Neural crest cell (in vitro differentiated cells): ENCODE results near the gene TSPAN10. TPM values are rescaled to one million over a fixed set of nuclear protein-coding genes. Genes with fewer than 3 reads are reported as not detected.
A peak's percentile ranks its signal among the peaks of the same experiment; 100 is the strongest.

Source experiments
- DNase-seq: peaks from one replicate; pipeline ENCODE4 v3.0.0; 2021; ENCODE audit warnings: low read depth, mixed read lengths, low spot score
- H3K27ac Mint-ChIP-seq: one replicate; pipeline ENCODE4 v1.8.0; 2021; ENCODE audit warnings: mild to moderate bottlenecking, mixed read lengths; ENCODE audit not compliant: unreplicated experiment
- H3K27me3 Mint-ChIP-seq: 2 replicates; pipeline ENCODE4 v1.8.0; 2021; ENCODE audit warnings: low read depth, mild to moderate bottlenecking, mixed read lengths
- H3K36me3 Mint-ChIP-seq: 2 replicates; pipeline ENCODE4 v1.8.0; 2021; ENCODE audit warnings: low read depth, mild to moderate bottlenecking, mixed read lengths
- H3K4me1 Mint-ChIP-seq: 2 replicates; pipeline ENCODE4 v1.8.0; 2021; ENCODE audit warnings: mixed read lengths
- H3K4me3 Mint-ChIP-seq: one replicate; pipeline ENCODE4 v1.8.0; 2021; ENCODE audit warnings: mild to moderate bottlenecking, mixed read lengths
- H3K9me3 Mint-ChIP-seq: 2 replicates; pipeline ENCODE4 v1.8.0; 2021; ENCODE audit warnings: mixed read lengths
- CTCF ChIP-seq: fragments of 200-600 bp; sonication (generic); conservative IDR thresholded peaks from 2 replicates; pipeline ENCODE4 v1.5.0; 2021; ENCODE audit warnings: antibody characterized with exemption, mild to moderate bottlenecking
- total RNA-seq: library from RNA; stranded (reverse); gene quantifications from 2 replicates; pipeline ENCODE4 v1.2.1, GENCODE V29; 2021

Gene TSPAN10
- total RNA-seq, 1 donor from 2014 or later = 1.6 TPM

GRCh38 chr17:81621494-81622130 is 15.4 kb upstream of the TSPAN10 start:
- TF ChIP-seq CTCF = no peak
- Mint-ChIP-seq H3K27ac (no peak overlapping the region), H3K4me3 (no peak overlapping the region), H3K36me3 (peaks cover 36% of the 10 kb centered on the region), H3K4me1 (no peaks in the 10 kb centered on the region), H3K9me3 (no peaks in the 10 kb centered on the region), H3K27me3 (no peaks in the 10 kb centered on the region)
- no peak for DNase-seq

GRCh38 chr17:81630274-81630673 is 6.7 kb upstream of the TSPAN10 start:
- Mint-ChIP-seq H3K27ac (no peak overlapping the region), H3K36me3 (peaks cover 15% of the 10 kb centered on the region)

GRCh38 chr17:81631482-81631881 is 5.5 kb upstream of the TSPAN10 start:
- H3K4me3 Mint-ChIP-seq = peak overlapping the region; percentile 16
- DNase-seq = no peak
- H3K9me3 Mint-ChIP-seq = no peaks in the 10 kb centered on the region
- no peak overlapping the region for H3K27ac Mint-ChIP-seq
- TF ChIP-seq CTCF = no peak
- no peaks in the 10 kb centered on the region for H3K27me3 Mint-ChIP-seq
- peaks cover 11% of the 10 kb centered on the region for H3K4me1 Mint-ChIP-seq
- H3K36me3 Mint-ChIP-seq = peaks cover 9% of the 10 kb centered on the region

More at GRCh38 chr17:81630274-81630673, 6.7 kb upstream of the TSPAN10 start:
- DNase-seq = no peak
- H3K9me3 Mint-ChIP-seq = no peaks in the 10 kb centered on the region
- H3K4me1 Mint-ChIP-seq = no peaks in the 10 kb centered on the region
- no peaks in the 10 kb centered on the region for H3K27me3 Mint-ChIP-seq
- H3K4me3 Mint-ChIP-seq = peak overlapping the region; percentile 19
- TF ChIP-seq CTCF = no peak

- Mint-ChIP-seq H3K27ac (no peak overlapping the region), H3K27me3 (no peaks in the 10 kb centered on the region), H3K36me3 (no peaks in the 10 kb centered on the region), H3K4me3 (peak overlapping the region; percentile 96), H3K4me1 (peaks cover 14% of the 10 kb centered on the region), H3K9me3 (no peaks in the 10 kb centered on the region)
- TF ChIP-seq CTCF = no peak
- DNase-seq = no peak
Measured at GRCh38 chr17:81635431-81635830, 1.6 kb upstream of the TSPAN10 start.

GRCh38 chr17:81635973-81636504 is 957 bp upstream of the TSPAN10 start:
- Mint-ChIP-seq H3K27me3 (no peaks in the 10 kb centered on the region), H3K9me3 (no peaks in the 10 kb centered on the region), H3K36me3 (no peaks in the 10 kb centered on the region), H3K4me3 (peak overlapping the region; percentile 96), H3K27ac (peak overlapping the region; percentile 96), H3K4me1 (peaks cover 14% of the 10 kb centered on the region)
- DNase-seq = no peak
- no peak for TF ChIP-seq CTCF
